Spleen (tissue), 7 donors: ENCODE measurements around the gene LRMDA.

Source experiments
- POLR2A ChIP-seq, 3 donors: fragments of 450-650 bp; IDR thresholded peaks; one replicate each; pipeline ENCODE4 v1.5.1; 2017; ENCODE audit warnings: antibody characterized with exemption in 3 of 3, mild to moderate bottlenecking in 1 of 3
- TF ChIP-seq, protein P1 (sequence below), 11 experiments: fragments of 200-600 bp in 7 of 11; fragments of 450-650 bp in 4 of 11; sonication (generic) in 4 of 11; IDR thresholded peaks in 8 of 11; conservative IDR thresholded peaks in 3 of 11; 1 replicate in 7 of 11; 2 replicates in 4 of 11; pipeline versions ENCODE4 v1.4.0 to v1.8.0; 2016 to 2021; ENCODE audit warnings: antibody characterized with exemption in 11 of 11, inconsistent platforms in 4 of 11, mild to moderate bottlenecking in 1 of 11
- donor health status: DM: no; HTN: no; CAD: no; lungs with moderate emphysema.
- donor health status: DM: no; HTN: no; CAD: no.
- donor health status: DM: no; HTN: no; CAD: no.

DNA sequence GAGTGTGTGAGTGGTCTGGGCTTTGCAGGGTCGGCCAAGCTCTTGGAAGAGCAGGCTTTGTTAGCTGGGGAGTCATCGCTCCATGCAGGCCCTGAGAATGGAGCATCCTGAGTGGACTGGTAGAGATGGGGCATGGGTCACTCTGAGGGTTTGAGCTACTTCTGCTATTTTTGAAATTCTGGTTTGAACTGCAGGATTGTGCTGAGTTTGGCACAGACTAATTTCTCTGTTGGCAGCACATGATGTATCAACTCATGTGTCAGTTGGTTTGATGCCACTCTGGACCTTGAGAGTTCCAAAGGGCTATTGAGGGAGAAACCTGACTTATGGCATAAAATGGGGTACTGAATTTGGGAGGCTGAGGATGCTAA lies 56.3 kb downstream of the LRMDA start:
- no peak for TF ChIP-seq POLR2A (IDR thresholded peaks at IDR 0.05)
- TF ChIP-seq, protein P1, sequence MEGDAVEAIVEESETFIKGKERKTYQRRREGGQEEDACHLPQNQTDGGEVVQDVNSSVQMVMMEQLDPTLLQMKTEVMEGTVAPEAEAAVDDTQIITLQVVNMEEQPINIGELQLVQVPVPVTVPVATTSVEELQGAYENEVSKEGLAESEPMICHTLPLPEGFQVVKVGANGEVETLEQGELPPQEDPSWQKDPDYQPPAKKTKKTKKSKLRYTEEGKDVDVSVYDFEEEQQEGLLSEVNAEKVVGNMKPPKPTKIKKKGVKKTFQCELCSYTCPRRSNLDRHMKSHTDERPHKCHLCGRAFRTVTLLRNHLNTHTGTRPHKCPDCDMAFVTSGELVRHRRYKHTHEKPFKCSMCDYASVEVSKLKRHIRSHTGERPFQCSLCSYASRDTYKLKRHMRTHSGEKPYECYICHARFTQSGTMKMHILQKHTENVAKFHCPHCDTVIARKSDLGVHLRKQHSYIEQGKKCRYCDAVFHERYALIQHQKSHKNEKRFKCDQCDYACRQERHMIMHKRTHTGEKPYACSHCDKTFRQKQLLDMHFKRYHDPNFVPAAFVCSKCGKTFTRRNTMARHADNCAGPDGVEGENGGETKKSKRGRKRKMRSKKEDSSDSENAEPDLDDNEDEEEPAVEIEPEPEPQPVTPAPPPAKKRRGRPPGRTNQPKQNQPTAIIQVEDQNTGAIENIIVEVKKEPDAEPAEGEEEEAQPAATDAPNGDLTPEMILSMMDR (IDR thresholded peaks at IDR 0.05 in 8 of 11, conservative IDR thresholded peaks at IDR 0.05 in 3 of 11), result no peak
